NCI-H510A treated with DMSO at 0.1 percent for 48 hours (cell line): ENCODE results near the gene AMOTL2.

Experiments
- DNase-seq: peaks from one replicate; lab custom pipeline; 2025; lab: John Stamatoyannopoulos, UW

Gene AMOTL2

DNA sequence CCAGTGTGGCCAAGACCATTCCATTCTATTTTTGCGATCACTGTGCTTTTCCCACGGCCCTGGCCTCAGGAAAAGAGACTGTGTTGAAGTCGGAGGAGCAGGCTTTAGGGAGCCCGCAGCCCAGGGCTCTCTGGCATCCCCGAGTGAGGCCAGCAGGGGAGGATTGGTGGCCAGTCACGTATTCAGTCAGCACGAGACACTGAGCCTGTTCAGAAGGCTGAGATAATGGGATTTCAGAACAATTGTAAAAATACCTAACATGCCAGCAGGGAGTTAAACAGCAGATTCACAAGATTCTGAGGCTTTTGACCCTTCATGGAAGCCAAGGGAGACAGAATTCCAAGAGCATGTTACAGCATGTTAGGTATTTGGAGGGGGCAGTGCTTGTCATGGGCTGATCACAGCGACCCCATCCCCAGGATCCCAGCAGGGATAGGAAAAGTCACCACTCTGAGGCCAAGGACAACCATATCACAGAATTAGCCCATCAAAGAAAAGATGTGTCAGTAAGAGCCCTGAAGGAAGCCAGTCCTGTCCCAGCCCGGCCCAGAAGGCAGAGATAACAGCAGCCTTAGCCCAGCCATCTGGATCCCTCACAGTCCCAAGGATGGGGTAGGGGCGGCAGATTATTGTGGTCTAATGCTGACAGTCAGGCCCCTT lies 40.6 kb downstream of the AMOTL2 start:
- DNase-seq: no peak

DNA sequence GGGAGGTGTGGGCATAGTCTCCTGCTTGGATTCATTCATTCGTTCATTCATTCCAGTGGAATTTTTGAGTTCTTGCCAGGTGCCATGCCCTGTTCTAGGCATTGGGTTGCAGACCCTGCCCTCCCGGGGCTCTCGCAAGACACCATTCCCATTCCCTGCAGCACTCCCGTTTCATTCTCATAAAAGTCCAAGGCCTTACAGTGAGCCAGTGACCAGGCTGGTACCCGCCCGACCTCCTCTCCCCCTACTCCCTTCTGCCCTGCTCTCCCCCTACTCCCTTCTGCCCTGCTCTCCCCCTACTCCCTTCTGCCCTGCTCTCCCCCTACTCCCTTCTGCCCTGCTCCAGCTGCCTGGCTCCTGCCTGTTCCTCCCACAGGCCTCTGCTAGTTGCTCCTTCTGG lies 41.9 kb downstream of the AMOTL2 start:
- DNase-seq: no peak

- DNase-seq: no peak
These were observed 42.4 kb downstream of the AMOTL2 start for GRCh38 chr3:134331811-134332199.

DNA sequence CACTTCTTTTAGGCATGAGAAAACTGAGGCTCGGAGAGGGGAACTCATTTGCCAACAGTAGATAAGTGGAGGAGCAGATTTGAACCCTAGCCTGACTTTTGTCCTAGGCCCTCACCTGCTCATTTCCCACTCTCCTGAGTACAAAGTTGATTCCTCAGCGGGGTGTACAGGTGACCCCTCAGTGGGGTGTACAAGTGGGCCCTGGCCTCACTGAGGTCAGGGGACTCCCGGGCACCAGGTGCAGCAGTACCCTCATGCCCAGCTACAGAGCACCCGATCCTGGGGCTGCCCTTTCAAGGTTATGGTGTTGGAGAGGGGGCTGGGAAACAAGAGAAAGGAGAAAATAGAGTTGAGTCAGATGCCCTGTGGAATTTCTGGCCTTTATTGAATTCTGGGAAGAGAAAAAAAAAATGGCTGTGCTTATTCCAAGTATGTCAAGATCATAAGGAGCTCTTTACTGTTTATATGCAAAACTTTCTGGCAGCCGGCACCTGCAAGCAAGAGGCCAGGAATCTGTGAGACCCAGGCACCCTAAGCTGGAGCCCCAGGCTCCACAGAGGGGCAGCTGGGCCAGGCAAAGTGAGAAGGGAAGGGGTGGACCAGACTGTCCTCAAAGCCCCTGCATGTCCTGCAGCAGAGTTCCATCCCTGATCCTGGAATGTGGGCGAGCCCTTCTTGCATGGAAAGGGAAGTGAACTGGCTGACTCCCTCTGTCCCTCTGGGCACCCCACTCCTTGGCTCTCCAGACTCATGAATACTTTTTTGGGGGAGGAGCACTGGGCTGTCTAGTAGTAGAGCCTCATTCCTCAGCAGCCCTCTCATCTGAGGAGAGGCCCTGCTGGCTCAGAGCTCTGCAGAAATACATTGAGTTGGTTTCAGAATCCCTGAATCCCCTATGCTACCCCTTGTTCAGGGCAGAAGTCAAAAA lies 43.1 kb downstream of the AMOTL2 start:
- no peak for DNase-seq

DNA sequence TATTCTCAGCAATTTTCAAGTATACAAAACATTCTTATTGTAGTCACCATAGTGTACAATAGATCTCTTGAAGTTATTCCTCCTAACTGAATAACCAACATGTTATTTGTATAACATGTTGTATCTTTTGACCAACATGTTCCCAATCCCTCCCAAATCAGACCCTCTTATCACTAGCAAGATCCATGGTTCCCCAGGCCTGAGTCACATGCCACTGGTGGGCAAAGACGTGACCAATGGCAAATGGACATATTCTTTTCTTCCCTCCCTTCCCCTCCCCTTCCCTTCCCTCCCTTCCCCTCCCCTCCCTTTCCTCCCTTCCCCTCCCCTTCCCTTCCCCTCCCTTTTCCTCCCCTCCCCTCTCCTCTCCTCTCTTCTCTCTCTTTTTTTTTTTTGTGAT lies 45.4 kb downstream of the AMOTL2 start:
- DNase-seq: no peak

DNA sequence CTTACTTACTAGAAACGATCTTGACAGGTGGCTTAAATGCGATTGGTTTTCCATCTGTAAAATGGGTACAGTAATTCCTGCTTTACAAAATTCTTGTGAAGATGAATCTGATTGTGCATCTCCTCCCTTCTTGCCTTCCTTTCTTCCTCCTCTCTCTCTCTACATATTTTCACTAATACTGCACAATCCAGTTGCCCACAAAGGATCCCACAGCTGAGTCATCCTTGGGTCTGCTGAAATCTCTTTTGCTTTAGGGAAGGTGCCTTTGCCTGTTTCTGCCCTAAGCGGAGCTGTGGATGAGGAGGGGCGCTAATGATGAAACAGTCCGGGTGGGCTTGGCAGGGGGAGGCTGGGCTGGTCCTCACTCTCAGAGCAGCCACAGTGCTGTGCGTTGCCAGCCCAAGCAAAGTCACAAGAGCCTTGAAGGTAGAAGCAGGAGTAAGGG lies 46.1 kb downstream of the AMOTL2 start:
- no peak for DNase-seq

DNA sequence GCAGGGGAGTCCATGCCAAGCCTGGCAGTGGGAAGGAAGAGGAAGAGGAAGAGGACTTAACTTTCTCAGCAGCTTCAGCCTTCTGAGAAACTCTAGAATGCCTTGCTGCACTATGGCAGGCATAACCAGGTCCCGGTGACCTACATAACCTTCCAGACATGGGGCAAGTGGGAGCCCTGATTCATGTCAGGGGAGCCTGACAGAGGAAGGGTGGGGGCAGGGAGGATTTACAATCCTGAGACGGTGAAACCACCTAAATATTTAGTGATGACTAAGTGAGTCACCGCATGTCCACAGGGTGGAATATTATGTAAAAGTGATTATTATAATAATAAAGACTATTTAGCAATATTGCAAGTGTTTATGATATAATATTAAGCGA lies 46.7 kb downstream of the AMOTL2 start:
- DNase-seq: no peak

- DNase-seq: no peak
These were observed 47.3 kb downstream of the AMOTL2 start for GRCh38 chr3:134326760-134327593.

DNA sequence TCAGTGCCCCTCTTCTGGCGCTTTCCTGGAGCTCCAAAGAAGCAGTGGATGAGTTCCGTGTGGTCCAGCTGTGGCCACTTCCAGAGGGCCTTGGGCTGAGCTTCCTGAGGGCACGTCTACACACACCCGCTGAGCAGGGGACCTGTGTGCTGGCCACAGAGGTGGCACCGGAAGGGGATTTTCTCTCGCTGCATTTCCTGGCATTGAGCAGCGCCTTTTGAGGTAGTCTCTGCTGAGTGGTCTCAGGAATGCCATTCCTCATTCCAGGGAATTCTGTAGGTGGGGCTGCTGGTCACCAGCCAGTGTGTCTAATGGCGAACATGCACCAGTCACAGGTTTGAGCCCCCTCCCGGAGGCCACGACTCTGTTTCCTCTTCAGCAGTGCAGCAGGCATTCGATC lies 48.1 kb downstream of the AMOTL2 start:
- DNase-seq: no peak

DNA sequence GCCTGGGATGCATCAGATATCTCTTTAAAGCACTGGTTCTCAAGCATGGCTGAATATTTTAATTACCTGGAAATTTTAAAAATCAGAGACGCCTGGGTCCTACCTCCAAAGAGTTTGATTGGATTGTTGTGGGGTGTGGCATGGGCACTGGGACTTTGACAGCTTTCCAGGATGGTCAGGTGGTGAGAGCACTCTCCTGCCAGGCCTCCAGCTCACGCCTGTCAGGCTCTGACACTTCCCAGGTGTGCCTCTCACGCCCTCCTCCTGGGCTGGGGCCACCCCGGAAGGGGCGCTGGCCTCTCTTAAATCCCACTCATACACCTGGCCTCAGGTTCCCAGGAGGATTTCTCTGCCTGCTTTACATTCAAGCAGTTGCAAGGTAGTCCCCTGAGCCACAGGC lies 48.5 kb downstream of the AMOTL2 start:
- DNase-seq: no peak

DNA sequence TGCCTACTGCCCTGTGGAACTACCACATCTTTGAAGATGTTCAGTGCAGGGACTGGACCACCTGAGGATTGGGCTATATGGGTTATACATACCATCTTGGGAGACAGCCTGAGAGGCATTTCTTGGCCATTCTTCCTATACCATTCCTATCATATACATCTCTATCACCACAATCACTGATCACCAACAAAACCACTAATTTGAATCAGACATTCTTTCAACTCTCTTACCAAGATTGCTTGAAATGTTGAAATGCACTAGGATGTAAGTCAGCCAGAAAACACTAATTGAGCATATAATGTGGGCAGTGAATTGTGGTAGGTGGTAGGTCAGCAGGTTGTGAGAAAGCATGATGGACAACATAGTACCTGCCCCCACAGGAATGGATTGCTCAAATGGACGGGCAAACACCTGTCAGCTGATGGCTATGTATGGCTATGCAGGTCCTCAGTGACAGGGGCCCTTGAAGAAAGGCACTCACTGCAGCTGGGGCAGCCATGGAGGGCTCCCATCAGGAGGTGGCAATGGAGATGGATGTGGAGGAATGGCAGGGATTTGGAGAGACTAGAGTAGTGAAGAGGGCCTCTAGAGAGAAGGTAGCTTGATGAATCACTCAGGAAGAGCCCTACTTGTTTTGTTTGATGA lies 49.1 kb downstream of the AMOTL2 start:
- no peak for DNase-seq

GRCh38 chr3:134323966-134324962 lies 50.0 kb downstream of the AMOTL2 start:
- no peak for DNase-seq

DNA sequence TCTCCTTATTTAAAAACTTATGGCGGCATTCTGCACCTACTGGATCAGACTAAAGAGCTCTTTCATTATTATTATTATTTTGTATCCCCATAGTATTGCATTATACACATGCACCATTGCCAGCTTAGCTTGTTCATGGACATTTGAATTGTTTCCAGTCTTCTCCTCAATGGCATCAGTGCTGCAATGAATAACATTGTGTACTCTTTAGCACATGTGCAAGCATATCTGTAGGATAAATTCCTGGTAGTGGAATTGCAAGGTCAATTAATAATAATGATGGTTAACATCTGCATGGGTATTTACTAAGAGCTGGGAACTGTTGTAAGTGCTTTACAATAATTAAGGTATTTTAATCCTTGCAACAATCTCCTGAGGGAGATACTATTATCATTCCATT lies 52.0 kb downstream of the AMOTL2 start:
- no peak for DNase-seq

DNA sequence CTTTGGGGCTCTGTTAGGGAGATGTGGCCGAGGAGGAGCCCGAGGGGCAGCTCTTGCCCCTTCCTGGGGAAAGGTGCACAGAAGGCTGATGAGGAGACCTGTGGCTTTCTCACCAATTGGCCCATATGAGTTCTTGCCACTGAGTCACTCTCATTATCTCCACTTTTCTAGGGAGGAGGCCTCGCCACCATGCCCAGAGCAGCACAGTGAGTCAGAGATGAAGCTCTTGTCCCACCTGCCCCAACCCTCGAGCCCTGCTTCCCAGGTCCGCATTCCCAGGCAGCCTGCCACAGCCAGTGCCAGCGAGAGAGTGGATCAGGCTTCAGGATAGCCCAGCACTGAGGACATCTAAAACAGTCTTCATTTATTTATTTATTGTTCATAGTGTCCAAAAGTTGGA lies 53.5 kb downstream of the AMOTL2 start:
- DNase-seq: no peak

DNA sequence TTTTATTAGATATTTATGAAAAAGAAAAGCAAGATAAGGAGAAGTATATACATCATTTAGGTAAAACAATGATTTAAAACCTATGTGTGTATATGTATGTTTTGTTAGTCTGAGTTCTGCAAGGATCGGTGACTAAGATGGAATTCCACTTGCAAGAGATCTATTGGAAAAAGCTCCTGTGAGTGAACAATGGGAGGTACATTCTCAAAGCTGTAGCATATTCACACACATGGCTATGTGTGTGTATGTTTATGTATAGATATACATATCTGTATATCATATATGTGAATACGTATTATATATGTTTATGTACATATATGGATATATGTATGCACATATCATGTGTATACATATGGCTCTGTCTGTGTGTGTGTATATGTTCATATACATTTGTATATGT lies 54.3 kb downstream of the AMOTL2 start:
- DNase-seq: no peak

DNA sequence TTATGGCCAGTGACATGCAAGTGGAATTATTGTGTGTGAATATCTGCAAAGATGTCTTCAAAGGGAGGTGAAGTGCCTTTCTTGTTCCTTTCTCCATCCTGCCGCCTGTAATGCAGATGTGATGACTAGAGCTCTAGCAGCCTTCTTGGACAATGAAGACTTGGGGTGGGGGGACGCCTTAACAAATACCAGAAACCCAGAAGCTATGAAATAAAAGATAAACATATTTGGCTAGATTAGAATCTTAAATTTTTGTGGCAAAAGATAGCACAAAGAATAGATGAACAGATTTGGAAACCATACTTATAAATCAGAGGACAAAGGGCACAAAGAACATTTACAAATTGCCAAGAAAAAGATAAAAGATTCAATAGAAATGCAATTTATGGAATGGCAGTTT lies 56.1 kb downstream of the AMOTL2 start:
- DNase-seq: no peak

DNA sequence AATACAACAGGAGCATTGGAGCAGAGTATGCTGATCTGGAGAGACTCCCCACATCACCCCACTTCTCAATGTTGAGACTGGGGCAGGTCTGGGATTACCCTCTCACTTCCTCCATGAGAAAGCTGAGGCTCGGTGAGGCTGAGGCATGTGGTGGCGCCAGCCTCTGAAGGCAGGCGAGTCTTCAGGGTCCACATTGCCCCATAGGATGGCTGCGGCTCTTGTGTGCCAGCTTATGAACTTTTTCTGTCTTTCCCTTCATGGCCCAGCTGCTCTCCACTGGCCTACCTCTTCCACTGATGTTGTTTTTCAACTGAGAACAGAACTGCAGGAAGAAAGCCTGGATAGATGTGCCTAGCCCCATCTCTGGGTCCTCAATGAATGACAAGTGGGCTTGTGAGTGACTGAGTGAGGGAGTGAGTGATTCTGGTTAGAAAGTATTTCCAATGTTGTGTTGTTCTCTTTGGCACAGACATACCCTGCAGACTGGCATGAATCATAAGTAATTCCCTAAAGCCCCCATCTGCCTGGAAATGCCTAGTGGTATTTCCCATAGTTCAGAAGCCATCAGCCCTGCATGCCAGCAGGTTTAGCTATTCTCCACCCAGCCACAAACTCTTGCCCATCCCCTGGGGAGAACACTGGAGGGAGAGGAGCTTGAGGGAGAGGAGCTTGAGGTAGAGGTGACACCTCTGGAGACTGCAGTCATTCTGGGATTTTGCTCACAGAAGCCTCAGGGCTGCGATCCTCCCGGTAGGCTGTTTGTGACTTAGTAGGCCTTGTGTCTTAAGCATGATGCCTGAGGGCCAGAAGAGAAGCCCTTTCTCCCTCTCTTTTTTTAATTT lies 56.9 kb downstream of the AMOTL2 start:
- no peak for DNase-seq

DNA sequence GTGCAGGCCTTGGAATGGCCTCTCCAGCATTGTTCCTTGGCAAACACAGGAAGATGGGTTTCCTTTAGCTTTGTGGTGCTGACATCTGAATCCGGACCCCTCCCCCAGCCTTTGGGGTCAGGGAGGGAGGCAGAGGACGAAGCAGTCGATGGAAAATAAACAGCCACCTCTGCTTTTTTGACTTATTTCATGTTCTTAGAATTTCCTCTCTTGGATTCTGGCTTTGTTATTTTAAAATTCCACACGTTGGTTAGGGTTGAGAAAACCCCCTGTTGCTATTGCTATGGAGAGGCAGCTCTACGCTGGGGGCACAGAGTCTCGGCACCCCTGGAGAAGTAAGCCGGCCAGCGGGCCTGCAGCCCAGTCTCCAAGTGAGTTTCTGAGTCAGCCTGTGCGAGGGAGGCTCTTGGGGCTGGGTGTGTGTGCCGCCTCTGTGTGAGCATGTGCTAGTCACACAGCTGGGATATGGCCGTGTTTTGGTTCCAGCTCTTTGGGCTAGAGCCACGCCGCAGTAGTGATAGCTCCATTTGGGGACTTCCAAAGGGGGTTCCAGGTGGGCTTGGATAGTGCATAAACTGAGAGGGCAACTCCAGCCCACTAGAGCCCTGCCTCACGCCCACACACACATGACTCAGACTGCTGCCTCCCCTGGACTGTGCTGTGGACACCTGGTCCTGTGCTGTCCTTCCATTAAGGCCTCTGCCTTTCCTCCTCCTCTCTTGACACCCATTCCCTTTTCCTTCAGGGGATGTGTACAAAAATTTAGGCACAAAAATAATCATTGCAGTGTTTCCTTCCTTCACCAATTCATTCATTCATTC lies 58.8 kb downstream of the AMOTL2 start:
- no peak for DNase-seq
